PFSK-1 (cell line): ENCODE data around the gene ADCY7.

Source experiments
- FOXP2 ChIP-seq: optimal IDR thresholded peaks from 2 replicates; pipeline ENCODE3; 2011; ENCODE audit warnings: borderline replicate concordance, control low read depth, inconsistent platforms; ENCODE audit not compliant: insufficient read depth; ENCODE audit errors: extremely low read length, extremely low read depth
- POLR2AphosphoS5 ChIP-seq: IDR thresholded peaks from 2 replicates; pipeline ENCODE4 v1.6.1; 2012; ENCODE audit warnings: low read depth, mild to moderate bottlenecking, control low read depth, low read length, moderate library complexity
- SIN3A ChIP-seq: IDR thresholded peaks from 2 replicates; pipeline ENCODE4 v1.6.1; 2012; ENCODE audit warnings: mild to moderate bottlenecking, low read length, moderate library complexity, borderline replicate concordance; ENCODE audit not compliant: insufficient read depth
- TAF1 ChIP-seq: IDR thresholded peaks from 2 replicates; pipeline ENCODE4 v1.6.1; 2012; ENCODE audit warnings: low read length, control low read depth, borderline replicate concordance; ENCODE audit not compliant: insufficient read depth
- TF ChIP-seq, protein P1 (sequence below), 2 experiments: IDR thresholded peaks; 2 replicates each; pipeline versions ENCODE4 v1.6.1 to v1.8.0; 2011 to 2012; ENCODE audit warnings: low read depth in 2 of 2, low read length in 2 of 2, control low read depth in 1 of 2, inconsistent platforms in 1 of 2, mild to moderate bottlenecking in 1 of 2, moderate library complexity in 1 of 2; ENCODE audit not compliant: insufficient read depth in 1 of 2

Gene ADCY7

DNA sequence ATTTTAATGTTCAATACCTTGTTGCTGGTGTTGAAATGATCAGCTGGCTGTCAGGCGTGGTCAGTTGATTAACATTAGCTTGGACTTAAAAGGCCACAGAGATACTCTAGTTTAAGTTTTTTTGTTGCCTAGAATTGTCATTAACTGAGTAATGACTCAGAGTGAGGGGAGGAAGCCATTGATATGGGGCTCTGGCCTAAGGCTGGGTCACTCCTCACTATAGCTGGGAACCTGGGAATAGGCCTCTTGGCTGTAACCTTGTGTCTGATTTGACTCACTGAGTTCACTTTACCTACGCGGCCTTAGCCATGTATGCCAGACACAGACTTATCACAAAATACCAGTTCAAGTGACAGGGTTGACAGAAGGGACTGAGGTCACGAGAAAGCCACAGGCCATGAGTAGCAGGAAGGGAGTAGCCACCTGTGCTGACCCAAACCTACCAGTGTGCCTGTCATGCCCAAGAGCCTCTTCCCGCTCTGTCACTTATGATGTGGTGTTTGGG lies 37.9 kb upstream of the ADCY7 start:
- TF ChIP-seq TAF1 (no peak), FOXP2 (no peak)
- TF ChIP-seq, protein P1, sequence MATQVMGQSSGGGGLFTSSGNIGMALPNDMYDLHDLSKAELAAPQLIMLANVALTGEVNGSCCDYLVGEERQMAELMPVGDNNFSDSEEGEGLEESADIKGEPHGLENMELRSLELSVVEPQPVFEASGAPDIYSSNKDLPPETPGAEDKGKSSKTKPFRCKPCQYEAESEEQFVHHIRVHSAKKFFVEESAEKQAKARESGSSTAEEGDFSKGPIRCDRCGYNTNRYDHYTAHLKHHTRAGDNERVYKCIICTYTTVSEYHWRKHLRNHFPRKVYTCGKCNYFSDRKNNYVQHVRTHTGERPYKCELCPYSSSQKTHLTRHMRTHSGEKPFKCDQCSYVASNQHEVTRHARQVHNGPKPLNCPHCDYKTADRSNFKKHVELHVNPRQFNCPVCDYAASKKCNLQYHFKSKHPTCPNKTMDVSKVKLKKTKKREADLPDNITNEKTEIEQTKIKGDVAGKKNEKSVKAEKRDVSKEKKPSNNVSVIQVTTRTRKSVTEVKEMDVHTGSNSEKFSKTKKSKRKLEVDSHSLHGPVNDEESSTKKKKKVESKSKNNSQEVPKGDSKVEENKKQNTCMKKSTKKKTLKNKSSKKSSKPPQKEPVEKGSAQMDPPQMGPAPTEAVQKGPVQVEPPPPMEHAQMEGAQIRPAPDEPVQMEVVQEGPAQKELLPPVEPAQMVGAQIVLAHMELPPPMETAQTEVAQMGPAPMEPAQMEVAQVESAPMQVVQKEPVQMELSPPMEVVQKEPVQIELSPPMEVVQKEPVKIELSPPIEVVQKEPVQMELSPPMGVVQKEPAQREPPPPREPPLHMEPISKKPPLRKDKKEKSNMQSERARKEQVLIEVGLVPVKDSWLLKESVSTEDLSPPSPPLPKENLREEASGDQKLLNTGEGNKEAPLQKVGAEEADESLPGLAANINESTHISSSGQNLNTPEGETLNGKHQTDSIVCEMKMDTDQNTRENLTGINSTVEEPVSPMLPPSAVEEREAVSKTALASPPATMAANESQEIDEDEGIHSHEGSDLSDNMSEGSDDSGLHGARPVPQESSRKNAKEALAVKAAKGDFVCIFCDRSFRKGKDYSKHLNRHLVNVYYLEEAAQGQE (IDR thresholded peaks at IDR 0.05; ENCODE audit: insufficient read depth in 1 of 2, low read depth in 2 of 2, low read length in 2 of 2): no peak

DNA sequence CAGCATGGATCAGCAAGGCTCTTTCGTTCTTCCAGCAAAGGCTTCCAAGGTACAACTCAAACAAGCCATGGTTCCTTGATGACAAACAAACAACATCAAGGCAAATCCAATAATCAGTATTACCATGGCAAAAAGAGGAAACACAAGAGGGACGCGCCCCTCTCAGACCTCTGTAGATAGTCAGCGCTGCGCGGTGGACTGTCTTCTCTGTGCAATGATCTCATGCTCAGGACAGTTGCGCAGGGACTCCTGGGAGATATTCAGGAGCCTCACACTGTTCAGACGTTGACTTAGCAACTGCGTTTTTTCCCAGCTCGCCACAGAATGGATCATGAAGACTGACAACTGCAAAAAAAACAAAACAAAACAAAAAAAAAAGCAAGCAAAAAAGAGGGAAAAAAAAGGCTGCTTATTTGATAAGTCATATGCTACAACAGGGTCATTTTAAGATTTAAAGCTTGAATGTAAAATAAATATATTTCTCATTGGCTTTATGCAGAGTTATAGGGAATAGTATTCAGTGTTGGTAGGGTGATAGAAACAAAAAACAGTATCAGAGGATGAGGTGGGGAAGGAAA lies 37.1 kb upstream of the ADCY7 start:
- TF ChIP-seq TAF1 (no peak), POLR2AphosphoS5 (no peak), SIN3A (no peak), FOXP2 (no peak)
- TF ChIP-seq, protein P1 (IDR thresholded peaks at IDR 0.05; ENCODE audit: insufficient read depth in 1 of 2, low read depth in 2 of 2, low read length in 2 of 2): no peak

DNA sequence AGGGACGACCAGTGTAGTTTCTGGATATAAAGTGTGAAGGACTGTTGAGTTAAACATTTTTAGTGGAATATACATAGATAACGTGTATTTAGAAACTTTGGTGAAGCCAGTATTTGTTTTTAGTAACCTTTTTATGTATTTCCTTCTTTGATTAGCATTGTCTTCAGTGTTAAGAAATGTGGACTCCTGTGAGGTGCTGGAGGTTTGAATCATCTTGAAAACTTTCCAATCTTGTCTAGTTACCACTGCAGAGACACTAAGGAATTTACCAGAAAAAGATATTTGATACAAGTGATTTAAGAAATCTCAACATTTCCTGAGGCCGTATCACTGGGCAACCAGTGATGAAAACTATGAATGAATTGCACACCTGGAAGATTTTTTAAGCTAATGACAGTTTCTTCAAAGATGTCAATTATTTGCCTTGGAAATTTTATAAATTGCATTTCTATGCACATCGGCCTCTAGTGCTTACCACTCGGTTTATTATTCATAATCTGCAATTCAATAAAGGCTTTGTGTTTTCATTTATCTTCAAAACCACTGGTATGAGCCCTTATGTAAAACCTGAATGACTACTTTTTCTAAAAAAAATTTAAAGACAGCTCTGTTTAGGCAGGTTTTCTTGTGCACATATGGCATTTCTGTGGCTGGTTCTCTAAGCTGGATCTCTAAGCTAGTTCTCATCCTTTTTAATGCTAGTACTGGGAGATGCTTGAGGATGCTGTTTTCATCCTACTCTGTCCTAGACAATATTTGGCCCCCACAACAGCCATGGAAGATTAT lies 31.4 kb upstream of the ADCY7 start:
- no peak for TF ChIP-seq FOXP2
- no peak for TF ChIP-seq POLR2AphosphoS5
- TF ChIP-seq TAF1: no peak
- TF ChIP-seq, protein P1 (IDR thresholded peaks at IDR 0.05; ENCODE audit: insufficient read depth in 1 of 2, low read depth in 2 of 2, low read length in 2 of 2): no peak
- TF ChIP-seq SIN3A: no peak

DNA sequence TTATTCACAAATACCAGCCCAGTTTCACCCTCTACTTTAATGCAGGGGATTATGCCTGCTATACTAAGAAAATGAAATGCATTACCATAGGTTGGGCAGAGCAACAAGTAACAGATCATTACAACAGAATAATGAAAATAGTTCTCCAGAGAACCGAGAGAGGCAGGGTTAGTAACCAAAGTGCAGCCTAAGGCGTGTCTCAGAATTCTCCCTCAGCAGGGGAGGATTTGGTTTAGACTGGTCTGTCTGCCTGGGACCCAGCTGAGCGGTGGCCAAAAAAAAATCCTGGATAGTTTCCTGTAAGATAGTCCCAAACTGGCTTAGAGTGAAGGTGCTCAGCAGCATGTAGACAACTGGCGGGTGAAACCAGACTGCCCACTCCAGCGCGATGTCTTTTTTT lies 30.8 kb upstream of the ADCY7 start:
- no peak for TF ChIP-seq TAF1
- TF ChIP-seq, protein P1 (IDR thresholded peaks at IDR 0.05; ENCODE audit: insufficient read depth in 1 of 2, low read depth in 2 of 2, low read length in 2 of 2): no peak
- TF ChIP-seq POLR2AphosphoS5: no peak
- no peak for TF ChIP-seq FOXP2
- no peak for TF ChIP-seq SIN3A
